Ovary (tissue), 3 donors: ENCODE data around the gene SFXN5.

Source experiments
- POLR2A ChIP-seq: fragments of 450-650 bp; IDR thresholded peaks from one replicate; pipeline ENCODE4 v1.6.1; 2017; ENCODE audit warnings: antibody characterized with exemption, mild to moderate bottlenecking, moderate library complexity
- TF ChIP-seq, protein P1 (sequence below), 3 donors: fragments of 450-650 bp in 2 of 3; fragments of 200-600 bp in 1 of 3; IDR thresholded peaks; one replicate each; pipeline versions ENCODE4 v1.5.1 to v1.8.0; 2016 to 2022; ENCODE audit warnings: antibody characterized with exemption in 3 of 3, mild to moderate bottlenecking in 1 of 3
- donor health status: DM: no; HTN: no; CAD: no.

DNA sequence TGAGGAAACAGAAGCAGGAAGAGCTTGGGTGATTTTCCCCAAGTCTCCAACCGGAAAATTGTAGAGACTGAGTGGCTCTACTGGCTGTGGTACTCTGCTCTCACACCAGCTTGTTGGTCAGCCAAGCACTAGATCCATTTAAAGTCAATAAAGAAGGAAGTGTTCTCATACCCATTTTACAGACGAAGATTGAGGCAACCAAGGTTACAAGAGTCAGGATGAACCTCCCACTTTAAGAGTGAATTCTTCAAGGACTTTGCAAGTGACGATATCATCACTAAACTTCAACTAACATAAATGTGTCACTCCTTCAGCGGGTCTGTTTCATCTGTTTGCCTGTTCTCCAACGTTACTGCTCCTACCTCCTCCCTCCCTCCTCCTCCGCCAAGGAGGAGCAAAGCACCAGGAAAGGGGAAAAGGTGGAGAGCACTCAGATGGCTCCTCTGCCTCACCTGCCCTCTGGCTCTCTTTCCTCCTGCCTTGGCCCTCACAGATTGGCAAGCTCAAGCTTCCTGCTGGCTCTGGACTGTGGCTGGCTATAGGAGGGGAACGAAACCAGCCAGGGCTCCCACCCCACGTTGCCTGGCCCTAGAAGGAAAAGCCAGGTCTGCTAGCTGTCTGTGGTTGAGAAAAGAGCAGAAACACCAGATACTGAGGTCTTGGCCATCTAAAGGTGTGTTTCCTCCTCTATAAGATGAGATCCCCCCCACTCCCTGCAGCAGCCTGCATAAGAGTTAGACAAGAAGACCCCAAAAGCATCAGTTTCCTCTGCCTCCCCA lies 44.9 kb upstream of the SFXN5 start:
- TF ChIP-seq, protein P1, sequence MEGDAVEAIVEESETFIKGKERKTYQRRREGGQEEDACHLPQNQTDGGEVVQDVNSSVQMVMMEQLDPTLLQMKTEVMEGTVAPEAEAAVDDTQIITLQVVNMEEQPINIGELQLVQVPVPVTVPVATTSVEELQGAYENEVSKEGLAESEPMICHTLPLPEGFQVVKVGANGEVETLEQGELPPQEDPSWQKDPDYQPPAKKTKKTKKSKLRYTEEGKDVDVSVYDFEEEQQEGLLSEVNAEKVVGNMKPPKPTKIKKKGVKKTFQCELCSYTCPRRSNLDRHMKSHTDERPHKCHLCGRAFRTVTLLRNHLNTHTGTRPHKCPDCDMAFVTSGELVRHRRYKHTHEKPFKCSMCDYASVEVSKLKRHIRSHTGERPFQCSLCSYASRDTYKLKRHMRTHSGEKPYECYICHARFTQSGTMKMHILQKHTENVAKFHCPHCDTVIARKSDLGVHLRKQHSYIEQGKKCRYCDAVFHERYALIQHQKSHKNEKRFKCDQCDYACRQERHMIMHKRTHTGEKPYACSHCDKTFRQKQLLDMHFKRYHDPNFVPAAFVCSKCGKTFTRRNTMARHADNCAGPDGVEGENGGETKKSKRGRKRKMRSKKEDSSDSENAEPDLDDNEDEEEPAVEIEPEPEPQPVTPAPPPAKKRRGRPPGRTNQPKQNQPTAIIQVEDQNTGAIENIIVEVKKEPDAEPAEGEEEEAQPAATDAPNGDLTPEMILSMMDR (IDR thresholded peaks at IDR 0.05) = no peak
- TF ChIP-seq POLR2A = no peak
